Gastrocnemius medialis (tissue), 4 donors: Measurements from ENCODE around the gene FAM3D. TPM values are rescaled to one million over a fixed set of nuclear protein-coding genes. Genes with fewer than 3 reads are reported as not detected.

Experiments
- ATAC-seq, 2 donors: fragments of 150-250 bp; one replicate each; pipeline ENCODE4 v1.9.1; 2016
- DNase-seq, 2 donors: peaks; one replicate each; pipeline ENCODE4 v3.0.0-alpha.2; 2019
- H3K27ac ChIP-seq, 4 donors: fragments of 200-600 bp; sonication (generic); 1 replicate in 1 of 4; 2 replicates in 3 of 4; pipeline ENCODE4 v1.5.1; 2016 to 2018; ENCODE audit warnings: mild to moderate bottlenecking in 2 of 4, moderate library complexity in 1 of 4
- H3K27me3 ChIP-seq, 3 donors: fragments of 200-600 bp; sonication (generic) in 2 of 3; 1 replicate in 1 of 3; 2 replicates in 2 of 3; pipeline versions ENCODE4 v1.5.1 to v1.6.0; 2016 to 2019; ENCODE audit warnings: mild to moderate bottlenecking in 1 of 3, moderate library complexity in 1 of 3
- H3K36me3 ChIP-seq, 2 donors: fragments of 200-600 bp; sonication (generic) in 1 of 2; one replicate each; pipeline ENCODE4 v1.5.1; 2017 to 2018
- H3K4me1 ChIP-seq, 2 donors: fragments of 200-600 bp; sonication (generic) in 1 of 2; one replicate each; pipeline ENCODE4 v1.5.1; 2016 to 2017; ENCODE audit warnings: mild to moderate bottlenecking in 2 of 2
- H3K4me3 ChIP-seq, 4 donors: fragments of 200-600 bp; sonication (generic) in 3 of 4; 1 replicate in 1 of 4; 2 replicates in 3 of 4; pipeline ENCODE4 v1.5.1; 2016 to 2019; ENCODE audit warnings: mild to moderate bottlenecking in 2 of 4
- H3K9me3 ChIP-seq, 3 donors: fragments of 200-600 bp; sonication (generic) in 2 of 3; 1 replicate in 1 of 3; 2 replicates in 2 of 3; pipeline ENCODE4 v1.5.1; 2016 to 2019
- CTCF ChIP-seq, 5 experiments: fragments of 450-650 bp in 3 of 5; fragments of 200-600 bp in 2 of 5; sonication (generic) in 2 of 5; IDR thresholded peaks in 4 of 5; conservative IDR thresholded peaks in 1 of 5; 1 replicate in 4 of 5; 2 replicates in 1 of 5; pipeline ENCODE4 v1.5.1; 2016 to 2019; ENCODE audit warnings: antibody characterized with exemption in 5 of 5, mild to moderate bottlenecking in 3 of 5, moderate library complexity in 3 of 5
- POLR2A ChIP-seq, 2 donors: fragments of 450-650 bp; IDR thresholded peaks; one replicate each; pipeline ENCODE4 v1.6.1; 2017; ENCODE audit warnings: antibody characterized with exemption in 2 of 2, mild to moderate bottlenecking in 2 of 2, moderate library complexity in 2 of 2
- in situ Hi-C, 4 donors: fragments of 200-750 bp; cut with MboI; loops; one replicate each; pipeline versions ENCODE4 v1.15.0 to v1.8.0; 2017; ENCODE audit warnings: low sequenced_read_pairs in 4 of 4
- intact Hi-C: fragments of 100-400 bp; cut with DNase I; formaldehyde crosslinking; loops from one replicate; pipeline ENCODE4 v1.15.1; 2023; ENCODE audit warnings: low total_unique reads
- total RNA-seq, 4 donors: library from RNA; depleted of rRNA; stranded (reverse); fragments of >200 nt; gene quantifications; one replicate each; pipeline versions ENCODE4 v1.1.0 to v1.2.3, GENCODE V29; 2016

FAM3D gene
- total RNA-seq, 4 donors from 2014 or later = 0.83 TPM; not detected in 3

GRCh38 chr3:58691997-58692396 is 25.4 kb upstream of the FAM3D start:
- no peak overlapping the region for H3K4me3 ChIP-seq
- intact Hi-C loops (no loop called here), in situ Hi-C loops (no loop called here)
- no peak for ATAC-seq
- H3K27me3 ChIP-seq = no peaks in the 10 kb centered on the region
- H3K36me3 ChIP-seq = no peaks in the 10 kb centered on the region
- DNase-seq = no peak
- H3K27ac ChIP-seq = no peak overlapping the region
- no peak for TF ChIP-seq POLR2A (IDR thresholded peaks at IDR 0.05)
- TF ChIP-seq CTCF (IDR thresholded peaks at IDR 0.05 in 4 of 5, conservative IDR thresholded peaks at IDR 0.05 in 1 of 5) = no peak
- H3K4me1 ChIP-seq = no peaks in the 10 kb centered on the region
- H3K9me3 ChIP-seq = no peaks in the 10 kb centered on the region

- H3K4me3 ChIP-seq = no peak overlapping the region
- no peaks in the 10 kb centered on the region for H3K36me3 ChIP-seq
- in situ Hi-C loops (no loop called here), intact Hi-C loops (no loop called here)
- H3K4me1 ChIP-seq = no peaks in the 10 kb centered on the region
- H3K27ac ChIP-seq = no peak overlapping the region
- no peak for TF ChIP-seq CTCF (IDR thresholded peaks at IDR 0.05 in 4 of 5, conservative IDR thresholded peaks at IDR 0.05 in 1 of 5)
- TF ChIP-seq POLR2A (IDR thresholded peaks at IDR 0.05) = no peak
- H3K27me3 ChIP-seq = no peaks in the 10 kb centered on the region
- no peaks in the 10 kb centered on the region for H3K9me3 ChIP-seq
- no peak for ATAC-seq
- no peak for DNase-seq
Observed at GRCh38 chr3:58690490-58690889, 23.9 kb upstream of the FAM3D start.

GRCh38 chr3:58688574-58688973 is 22.0 kb upstream of the FAM3D start:
- no peak for DNase-seq
- Histone ChIP-seq H3K27me3 (no peaks in the 10 kb centered on the region), H3K9me3 (no peaks in the 10 kb centered on the region), H3K4me1 (no peaks in the 10 kb centered on the region), H3K36me3 (no peaks in the 10 kb centered on the region), H3K4me3 (no peak overlapping the region), H3K27ac (no peak overlapping the region)
- TF ChIP-seq CTCF (IDR thresholded peaks at IDR 0.05 in 4 of 5, conservative IDR thresholded peaks at IDR 0.05 in 1 of 5) (no peak), POLR2A (IDR thresholded peaks at IDR 0.05) (no peak)
- in situ Hi-C loops = no loop called here
- intact Hi-C loops = no loop called here
- ATAC-seq = no peak

GRCh38 chr3:58686847-58687246 is 20.3 kb upstream of the FAM3D start:
- H3K4me3 ChIP-seq = no peak overlapping the region
- intact Hi-C loops (no loop called here), in situ Hi-C loops (no loop called here)
- peaks cover 0 to 6% of the 10 kb centered on the region in 2 donors for H3K4me1 ChIP-seq
- H3K36me3 ChIP-seq = no peaks in the 10 kb centered on the region
- H3K9me3 ChIP-seq = no peaks in the 10 kb centered on the region
- H3K27me3 ChIP-seq = no peaks in the 10 kb centered on the region
- DNase-seq (no peak), ATAC-seq (no peak)
- no peak overlapping the region for H3K27ac ChIP-seq
- TF ChIP-seq POLR2A (IDR thresholded peaks at IDR 0.05) (no peak), CTCF (IDR thresholded peaks at IDR 0.05 in 4 of 5, conservative IDR thresholded peaks at IDR 0.05 in 1 of 5) (no peak)

GRCh38 chr3:58685641-58686040 is 19.1 kb upstream of the FAM3D start:
- TF ChIP-seq CTCF (IDR thresholded peaks at IDR 0.05 in 4 of 5, conservative IDR thresholded peaks at IDR 0.05 in 1 of 5) = no peak
- no peak for TF ChIP-seq POLR2A (IDR thresholded peaks at IDR 0.05)
- Histone ChIP-seq H3K27me3 (no peaks in the 10 kb centered on the region), H3K4me1 (peaks cover 0 to 6% of the 10 kb centered on the region in 2 donors), H3K36me3 (no peaks in the 10 kb centered on the region), H3K27ac (no peak overlapping the region), H3K4me3 (no peak overlapping the region), H3K9me3 (no peaks in the 10 kb centered on the region)
- intact Hi-C loops (no loop called here), in situ Hi-C loops (no loop called here)
- DNase-seq (no peak), ATAC-seq (no peak)
